ENCODE measurements around the gene CROCC2. TPM values are rescaled to one million over a fixed set of nuclear protein-coding genes. Genes with fewer than 3 reads are reported as not detected.

The CROCC2 gene
- total RNA-seq, 4 donors from 2014 or later, result 0.27 to 0.83 TPM; not detected in 2

GRCh38 chr2:240913810-240914644 lies 7.9 kb downstream of the CROCC2 start:
- Histone ChIP-seq H3K9me3 (no peaks in the 10 kb centered on the region), H3K27ac (peak overlapping the region in 3 of 4 donors; percentile 0 to 43 (median 23)), H3K36me3 (no peaks in the 10 kb centered on the region), H3K27me3 (peaks cover 0 to 6% of the 10 kb centered on the region in 2 donors), H3K4me3 (no peak overlapping the region), H3K4me1 (peaks cover 0 to 30% (median 4%) of the 10 kb centered on the region in 4 donors)
- peak; percentile 51 to 75 (median 71) for DNase-seq
- TF ChIP-seq POLR2A (IDR thresholded peaks at IDR 0.05) (no peak), CTCF (IDR thresholded peaks at IDR 0.05) (peak; percentile 52 to 78 (median 62))

- Histone ChIP-seq H3K27ac (peak overlapping the region in 1 of 4 donors; percentile 23), H3K36me3 (no peaks in the 10 kb centered on the region), H3K27me3 (peaks cover 0 to 6% of the 10 kb centered on the region in 2 donors), H3K4me3 (no peak overlapping the region), H3K4me1 (peaks cover 0 to 30% (median 4%) of the 10 kb centered on the region in 4 donors), H3K9me3 (no peaks in the 10 kb centered on the region)
- DNase-seq, result no peak
- TF ChIP-seq POLR2A (IDR thresholded peaks at IDR 0.05) (no peak), CTCF (IDR thresholded peaks at IDR 0.05) (no peak)
Observed at GRCh38 chr2:240914645-240915525, 8.7 kb downstream of the CROCC2 start.

- TF ChIP-seq CTCF (IDR thresholded peaks at IDR 0.05), result no peak
- TF ChIP-seq POLR2A (IDR thresholded peaks at IDR 0.05), result no peak
- no peak for DNase-seq
- H3K4me1 ChIP-seq, result peaks cover 0 to 30% (median 4%) of the 10 kb centered on the region in 4 donors
- H3K27me3 ChIP-seq, result peaks cover 0 to 6% of the 10 kb centered on the region in 2 donors
- H3K4me3 ChIP-seq, result no peak overlapping the region
- peak overlapping the region in 1 of 4 donors; percentile 50 for H3K27ac ChIP-seq
- no peaks in the 10 kb centered on the region for H3K36me3 ChIP-seq
- no peaks in the 10 kb centered on the region for H3K9me3 ChIP-seq
Observed at GRCh38 chr2:240915526-240916341, 9.6 kb downstream of the CROCC2 start.

- no peaks in the 10 kb centered on the region for H3K9me3 ChIP-seq
- H3K4me3 ChIP-seq, result no peak overlapping the region
- H3K4me1 ChIP-seq, result peaks cover 0 to 30% (median 4%) of the 10 kb centered on the region in 4 donors
- no peaks in the 10 kb centered on the region for H3K36me3 ChIP-seq
- no peak for TF ChIP-seq POLR2A (IDR thresholded peaks at IDR 0.05)
- TF ChIP-seq CTCF (IDR thresholded peaks at IDR 0.05), result no peak
- peaks cover 0 to 6% of the 10 kb centered on the region in 2 donors for H3K27me3 ChIP-seq
- DNase-seq, result peak in 1 of 3 donors; percentile 54
- H3K27ac ChIP-seq, result peak overlapping the region; percentile 14 to 50 (median 30)
Observed at GRCh38 chr2:240916571-240917008, 10.5 kb downstream of the CROCC2 start.

Measured in Peyer's patch (tissue), 4 donors.